Measurements from ENCODE around the gene MAGOH. TPM values are rescaled to one million over a fixed set of nuclear protein-coding genes. Genes with fewer than 3 reads are reported as not detected.

MAGOH gene
- polyA plus RNA-seq, 1 of the 3 experiments (the other 2 are of a cell fraction), result 26.5 TPM

GRCh38 chr1:53183095-53183990 is 55.0 kb downstream of the MAGOH start:
- Histone ChIP-seq H3K27ac (ENCODE audit: low read depth in 2 of 2, low read length in 1 of 2) (no peak overlapping the region), H4K20me1 (ENCODE audit: insufficient read depth) (no peaks in the 10 kb centered on the region), H3K79me2 (ENCODE audit: insufficient read depth) (no peaks in the 10 kb centered on the region), H3K9me2 (no peaks in the 10 kb centered on the region), H3K27me3 (ENCODE audit: insufficient read depth) (no peaks in the 10 kb centered on the region), H2AFZ (ENCODE audit: low read depth) (no peak overlapping the region), H3K4me3 (ENCODE audit: low read depth in 2 of 2, low read length in 1 of 2) (no peak overlapping the region), H3K9me3 (no peaks in the 10 kb centered on the region), H3K4me1 (ENCODE audit: control insufficient read depth in 1 of 2, insufficient read depth in 2 of 2, low read depth in 1 of 2, low read length in 1 of 2) (peaks cover 2 to 7% of the 10 kb centered on the region in 2 experiments; a peak in 2 of 4 replicates), H3F3A (replicated peaks; ENCODE audit: insufficient read depth) (no peaks in the 10 kb centered on the region), H3K36me3 (replicated peaks in 1 of 2; ENCODE audit: control insufficient read depth in 1 of 2, insufficient read depth in 2 of 2, low read length in 1 of 2) (no peaks in the 10 kb centered on the region), H3K9ac (no peak overlapping the region), H3K4me2 (no peak overlapping the region)
- POLR2A ChIA-PET, result interaction anchor here (1.4 kb wide), 1 partner anchor 36 kb away, joined by 3 read pairs; no protein-coding TSS in a partner anchor
- DNase-seq, result no peak
- CTCF ChIA-PET, result interaction anchor here (0.6 to 9.7 kb wide), 25 partner anchors 10 to 482 kb away, joined by 3 to 65 read pairs (median 5); partner anchors contain the start of gene CPT2
- TF ChIP-seq CHD2 (IDR thresholded peaks at IDR 0.05; ENCODE audit: low read length, partially characterized antibody) (no peak), FOXJ3 (CRISPR knock-in tag; IDR thresholded peaks at IDR 0.05) (no peak), TEAD4 (IDR thresholded peaks at IDR 0.05; ENCODE audit: borderline replicate concordance, insufficient read depth) (no peak), IRF3 (IDR thresholded peaks at IDR 0.05; ENCODE audit: low read depth, low read length) (no peak), MXI1 (IDR thresholded peaks at IDR 0.05; ENCODE audit: low read depth, low read length) (no peak)
- WGBS (ENCODE audit: low lambda C conversion rate), result 76% methylated on average over 6 of the region's 6 CpGs

GRCh38 chr1:53182716-53183094 is 55.6 kb downstream of the MAGOH start:
- H3K9ac ChIP-seq, result no peak overlapping the region
- WGBS (ENCODE audit: low lambda C conversion rate), result 58% methylated on average over 3 of the region's 3 CpGs
- no peaks in the 10 kb centered on the region for H3K36me3 ChIP-seq (replicated peaks in 1 of 2; ENCODE audit: control insufficient read depth in 1 of 2, insufficient read depth in 2 of 2, low read length in 1 of 2)
- no peaks in the 10 kb centered on the region for H3K9me3 ChIP-seq
- ChIA-PET POLR2A (interaction anchor here (1.4 kb wide), 1 partner anchor 37 kb away, joined by 3 read pairs; no protein-coding TSS in a partner anchor), CTCF (interaction anchor here (0.6 to 9.7 kb wide), 41 partner anchors 7 to 481 kb away, joined by 3 to 65 read pairs (median 4); partner anchors contain the start of genes CPT2 and SCP2)
- no peaks in the 10 kb centered on the region for H3F3A ChIP-seq (replicated peaks; ENCODE audit: insufficient read depth)
- no peak overlapping the region for H2AFZ ChIP-seq (ENCODE audit: low read depth)
- H3K9me2 ChIP-seq, result no peaks in the 10 kb centered on the region
- H3K79me2 ChIP-seq (ENCODE audit: insufficient read depth), result no peaks in the 10 kb centered on the region
- no peak for DNase-seq
- H3K4me3 ChIP-seq (ENCODE audit: low read depth in 2 of 2, low read length in 1 of 2), result no peak overlapping the region
- no peak for TF ChIP-seq GATA2 (CRISPR knock-in tag; IDR thresholded peaks at IDR 0.05)
- no peak for TF ChIP-seq MEF2A (IDR thresholded peaks at IDR 0.05; ENCODE audit: borderline replicate concordance, low read depth)
- no peak for TF ChIP-seq SMC3 (IDR thresholded peaks at IDR 0.05; ENCODE audit: low read depth, low read length)
- TF ChIP-seq TCF12 (IDR thresholded peaks at IDR 0.05), result no peak
- peaks cover 2 to 7% of the 10 kb centered on the region in 2 experiments; a peak in 2 of 4 replicates for H3K4me1 ChIP-seq (ENCODE audit: control insufficient read depth in 1 of 2, insufficient read depth in 2 of 2, low read depth in 1 of 2, low read length in 1 of 2)
- H3K27ac ChIP-seq (ENCODE audit: low read depth in 2 of 2, low read length in 1 of 2), result no peak overlapping the region
- H3K27me3 ChIP-seq (ENCODE audit: insufficient read depth), result no peaks in the 10 kb centered on the region
- no peak overlapping the region for H3K4me2 ChIP-seq
- H4K20me1 ChIP-seq (ENCODE audit: insufficient read depth), result no peaks in the 10 kb centered on the region
